Measurements from ENCODE around the gene C1QBP.

C1QBP gene

DNA sequence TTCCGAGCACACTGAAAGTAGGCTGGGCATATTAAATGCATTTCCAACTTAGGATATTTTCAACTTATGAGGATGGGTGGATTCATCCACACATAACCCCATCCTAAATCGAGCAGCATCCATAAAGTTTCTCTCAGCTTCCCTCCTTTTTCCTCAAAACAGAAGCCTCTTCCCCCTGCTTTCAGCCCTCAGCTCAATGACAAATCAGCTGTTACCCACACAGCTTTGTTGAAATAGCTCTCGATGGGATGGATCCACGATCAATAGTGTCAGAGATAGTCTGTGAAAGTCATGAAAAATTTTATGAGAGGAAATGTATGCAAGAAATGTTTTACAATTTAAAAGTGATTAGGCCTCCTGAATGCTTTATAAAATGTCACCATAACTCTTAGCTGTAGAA, 27.3 kb upstream of the C1QBP start:
- no peak for DNase-seq (ENCODE audit: low read depth, low spot score)
- ChIA-PET POLR2A (no interaction called here), CTCF (interaction anchor here (13.4 kb wide), 1 partner anchor 27 kb away, joined by 126 read pairs; the partner anchor contains the start of gene C1QBP)
- TF ChIP-seq, protein P1, sequence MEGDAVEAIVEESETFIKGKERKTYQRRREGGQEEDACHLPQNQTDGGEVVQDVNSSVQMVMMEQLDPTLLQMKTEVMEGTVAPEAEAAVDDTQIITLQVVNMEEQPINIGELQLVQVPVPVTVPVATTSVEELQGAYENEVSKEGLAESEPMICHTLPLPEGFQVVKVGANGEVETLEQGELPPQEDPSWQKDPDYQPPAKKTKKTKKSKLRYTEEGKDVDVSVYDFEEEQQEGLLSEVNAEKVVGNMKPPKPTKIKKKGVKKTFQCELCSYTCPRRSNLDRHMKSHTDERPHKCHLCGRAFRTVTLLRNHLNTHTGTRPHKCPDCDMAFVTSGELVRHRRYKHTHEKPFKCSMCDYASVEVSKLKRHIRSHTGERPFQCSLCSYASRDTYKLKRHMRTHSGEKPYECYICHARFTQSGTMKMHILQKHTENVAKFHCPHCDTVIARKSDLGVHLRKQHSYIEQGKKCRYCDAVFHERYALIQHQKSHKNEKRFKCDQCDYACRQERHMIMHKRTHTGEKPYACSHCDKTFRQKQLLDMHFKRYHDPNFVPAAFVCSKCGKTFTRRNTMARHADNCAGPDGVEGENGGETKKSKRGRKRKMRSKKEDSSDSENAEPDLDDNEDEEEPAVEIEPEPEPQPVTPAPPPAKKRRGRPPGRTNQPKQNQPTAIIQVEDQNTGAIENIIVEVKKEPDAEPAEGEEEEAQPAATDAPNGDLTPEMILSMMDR (IDR thresholded peaks at IDR 0.05; ENCODE audit: insufficient read depth, low read length, missing control alignments), result no peak
- no peak overlapping the region for H3K4me3 ChIP-seq (ENCODE audit: low read depth, low read length)

GRCh38 chr17:5464717-5465507, 26.0 kb upstream of the C1QBP start:
- DNase-seq (ENCODE audit: low read depth, low spot score), result no peak
- ChIA-PET CTCF (interaction anchor here (13.4 kb wide), 1 partner anchor 26 kb away, joined by 126 read pairs; the partner anchor contains the start of gene C1QBP), POLR2A (interaction anchor here (0.6 kb wide), 1 partner anchor 77 kb away, joined by 3 read pairs; no protein-coding TSS in a partner anchor)
- no peak overlapping the region for H3K4me3 ChIP-seq (ENCODE audit: low read depth, low read length)
- TF ChIP-seq, protein P1 (IDR thresholded peaks at IDR 0.05; ENCODE audit: insufficient read depth, low read length, missing control alignments), result no peak

GRCh38 chr17:5446786-5447185, 7.8 kb upstream of the C1QBP start:
- POLR2A ChIA-PET, result no interaction called here

DNA sequence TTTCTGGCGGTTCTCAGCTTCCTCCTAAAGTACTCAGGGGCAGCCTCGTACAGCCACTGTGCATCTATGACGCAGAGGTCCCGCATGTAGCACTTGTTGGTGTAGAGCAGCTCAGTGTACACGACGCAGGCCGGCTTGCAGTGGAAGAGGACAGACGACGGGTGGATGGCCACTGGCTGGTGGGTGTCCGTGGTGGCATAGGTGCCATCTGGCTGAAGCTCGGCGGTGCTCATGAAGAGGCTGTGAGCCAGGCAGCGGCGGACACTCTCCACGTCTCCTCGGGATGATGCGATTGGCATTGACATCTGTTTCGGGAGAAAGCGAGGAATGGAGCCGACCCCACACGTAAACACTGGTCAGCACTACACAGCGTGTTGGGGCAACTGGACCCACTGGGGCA, 5.3 kb upstream of the C1QBP start:
- no peak for DNase-seq (ENCODE audit: low read depth, low spot score)
- POLR2A ChIA-PET, result no interaction called here
- TF ChIP-seq, protein P1 (IDR thresholded peaks at IDR 0.05; ENCODE audit: insufficient read depth, low read length, missing control alignments), result no peak
- CTCF ChIA-PET, result interaction anchor here (0.9 to 9.7 kb wide), 2 partner anchors 17 to 206 kb away, joined by 4 to 162 read pairs; no protein-coding TSS in a partner anchor
- H3K4me3 ChIP-seq (ENCODE audit: low read depth, low read length), result no peak overlapping the region

More at GRCh38 chr17:5446786-5447185, 7.8 kb upstream of the C1QBP start:
- TF ChIP-seq, protein P1 (IDR thresholded peaks at IDR 0.05; ENCODE audit: insufficient read depth, low read length, missing control alignments), result no peak
- DNase-seq (ENCODE audit: low read depth, low spot score), result no peak
- CTCF ChIA-PET, result interaction anchor here (0.8 to 8.3 kb wide), 2 partner anchors 7 to 14 kb away, joined by 3 to 90 read pairs; partner anchors contain the start of gene C1QBP
- H3K4me3 ChIP-seq (ENCODE audit: low read depth, low read length), result no peak overlapping the region

GRCh38 chr17:5443728-5444127, 4.8 kb upstream of the C1QBP start:
- POLR2A ChIA-PET, result no interaction called here

GRCh38 chr17:5439446-5439764, 450 bp upstream of the C1QBP start:
- TF ChIP-seq, protein P1 (IDR thresholded peaks at IDR 0.05; ENCODE audit: insufficient read depth, low read length, missing control alignments), result no peak
- CTCF ChIA-PET, result interaction anchor here (0.6 to 9.7 kb wide), 57 partner anchors 12 to 996 kb away, joined by 3 to 162 read pairs (median 4); partner anchors contain the start of genes AIPL1, DERL2, DHX33 and MIS12
- peak overlapping the region; percentile 40 for H3K4me3 ChIP-seq (ENCODE audit: low read depth, low read length)
- no peak for DNase-seq (ENCODE audit: low read depth, low spot score)
- POLR2A ChIA-PET, result interaction anchor here (0.7 to 1.9 kb wide), 5 partner anchors 20 to 1697 kb away, joined by 3 to 7 read pairs (median 3); partner anchors contain the start of genes DHX33 and NUP88

More at GRCh38 chr17:5443728-5444127, 4.8 kb upstream of the C1QBP start:
- CTCF ChIA-PET, result interaction anchor here (8.3 to 9.7 kb wide), 2 partner anchors 17 to 196 kb away, joined by 126 to 162 read pairs; no protein-coding TSS in a partner anchor
- DNase-seq (ENCODE audit: low read depth, low spot score), result no peak
- TF ChIP-seq, protein P1 (IDR thresholded peaks at IDR 0.05; ENCODE audit: insufficient read depth, low read length, missing control alignments), result no peak
- no peak overlapping the region for H3K4me3 ChIP-seq (ENCODE audit: low read depth, low read length)
